Ureter (tissue), 1 donor: Measurements from ENCODE around the gene MPP1. TPM values are rescaled to one million over a fixed set of nuclear protein-coding genes. Genes with fewer than 3 reads are reported as not detected.
"Not testable (repeated sequence)": the region's sequence is repeated elsewhere in the genome, so short reads cannot be mapped to it uniquely, and the experiment has no call there.

ENCODE experiments used
- DNase-seq: peaks from one replicate; pipeline ENCODE4 v3.0.0-alpha.2; 2020; ENCODE audit warnings: low spot score
- total RNA-seq: library from RNA; stranded (reverse); gene quantifications from one replicate; pipeline ENCODE4 v1.2.4, GENCODE V29; 2023
- donor health status: DM: yes; HTN: yes; CAD: no.

MPP1 gene
- total RNA-seq, result 21.9 TPM

DNA sequence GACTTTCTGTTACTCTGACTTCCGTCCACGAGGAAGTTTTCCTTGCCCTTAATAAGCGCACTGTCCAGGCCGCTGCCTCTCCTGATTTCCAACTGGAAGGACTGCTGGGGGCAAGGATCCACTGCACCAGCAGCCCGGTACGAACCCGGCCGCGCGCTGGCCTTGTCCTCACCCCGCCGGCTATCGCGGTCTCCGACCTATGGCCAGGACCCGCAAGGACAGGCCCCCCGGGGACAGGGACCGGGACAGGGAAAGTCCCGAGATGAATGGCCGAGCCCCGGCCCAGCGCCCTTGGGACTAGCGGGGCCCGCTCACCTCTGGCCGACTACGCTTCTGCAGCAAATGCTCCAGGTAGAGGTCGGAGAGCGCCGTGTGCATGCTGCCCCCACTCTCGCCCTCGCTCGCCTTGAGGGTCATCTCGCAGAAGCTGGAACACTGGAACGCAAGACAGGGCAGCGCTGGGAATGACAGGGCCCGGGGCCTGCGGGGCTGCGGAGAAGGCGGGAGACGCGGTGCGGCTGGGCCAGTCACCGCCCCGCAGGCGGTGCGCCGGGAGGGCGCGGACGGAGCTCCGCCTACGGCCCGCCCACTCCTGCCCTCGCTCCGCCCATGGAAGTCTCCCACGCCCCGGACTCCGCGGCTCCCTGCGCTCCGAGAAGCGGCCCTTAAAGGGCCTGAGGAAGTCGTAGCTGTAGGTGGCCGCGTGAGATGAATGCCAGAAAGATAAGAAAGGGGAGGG, at the start of gene MPP1:
TSS of gene MPP1 (minus strand) at position 529 of the 739 bp plus-strand sequence. CDS start at position 417, 112 bp downstream.
- DNase-seq, result peak; percentile 70

- no peak for DNase-seq
These were observed 45.8 kb upstream of the MPP1 start for GRCh38 chrX:154850957-154851611.

DNA sequence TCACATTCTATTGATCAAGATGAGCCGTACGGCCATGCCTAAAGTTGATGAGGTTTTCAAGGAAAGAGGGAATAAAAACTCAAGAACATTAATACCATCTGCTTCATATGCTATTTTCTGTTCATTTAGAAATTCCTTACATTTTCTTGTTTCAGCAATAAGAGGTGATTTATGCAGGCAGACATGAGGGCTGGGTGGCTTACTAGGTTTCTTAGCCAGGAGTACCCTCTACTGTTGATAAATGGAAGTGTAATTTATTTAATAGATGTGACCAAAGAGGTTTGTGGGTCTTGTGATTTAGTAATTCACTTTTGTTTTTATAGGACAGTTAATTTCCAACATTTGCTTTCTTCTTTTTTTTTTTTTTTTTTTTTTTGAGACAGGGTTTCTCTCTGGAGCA, 35.6 kb upstream of the MPP1 start:
- DNase-seq, result no peak

DNA sequence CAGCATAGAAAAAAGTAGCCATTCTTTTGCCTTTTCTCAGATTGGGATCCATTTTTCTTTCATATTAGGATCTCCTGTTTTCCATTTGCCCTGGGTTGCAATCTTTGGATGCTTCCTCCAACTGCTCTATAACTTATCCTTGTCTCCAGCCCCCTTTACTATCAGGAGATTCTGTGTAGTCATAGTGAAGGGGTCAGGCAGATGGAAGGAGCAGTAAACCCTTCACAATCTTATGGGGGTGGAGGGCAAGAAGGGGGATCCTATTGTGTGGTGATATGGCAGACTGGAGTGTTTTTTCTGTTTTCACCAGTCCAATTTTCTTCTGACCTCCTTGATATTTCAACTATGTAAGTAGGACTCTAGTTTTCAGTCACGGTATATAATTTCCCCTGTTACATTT, 30.9 kb upstream of the MPP1 start:
- DNase-seq, result no peak

DNA sequence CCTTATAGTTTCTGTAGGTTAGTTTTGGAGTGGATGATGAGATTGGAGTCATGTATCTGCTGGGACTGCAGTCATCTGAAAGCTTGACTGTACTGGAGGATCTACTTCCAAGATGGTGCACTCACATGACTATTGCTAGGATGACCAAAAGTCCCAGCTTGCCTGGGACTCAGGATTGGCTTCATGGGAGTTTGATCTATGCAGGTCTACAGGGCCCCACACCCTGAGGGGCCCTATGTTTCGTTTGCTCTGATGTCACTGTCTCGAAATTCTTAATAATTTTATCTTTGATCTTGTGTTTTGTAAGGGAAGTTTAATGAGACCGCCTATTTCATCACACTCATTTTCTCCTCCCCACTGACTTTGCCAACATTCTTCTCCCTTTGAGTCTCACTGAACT, 29.3 kb upstream of the MPP1 start, which contains the start of gene SMIM9:
TSS of gene SMIM9 (minus strand) at position 101 of the 400 bp plus-strand sequence. CDS start 3,806 bp downstream, outside the sequence.
- no peak for DNase-seq

DNA sequence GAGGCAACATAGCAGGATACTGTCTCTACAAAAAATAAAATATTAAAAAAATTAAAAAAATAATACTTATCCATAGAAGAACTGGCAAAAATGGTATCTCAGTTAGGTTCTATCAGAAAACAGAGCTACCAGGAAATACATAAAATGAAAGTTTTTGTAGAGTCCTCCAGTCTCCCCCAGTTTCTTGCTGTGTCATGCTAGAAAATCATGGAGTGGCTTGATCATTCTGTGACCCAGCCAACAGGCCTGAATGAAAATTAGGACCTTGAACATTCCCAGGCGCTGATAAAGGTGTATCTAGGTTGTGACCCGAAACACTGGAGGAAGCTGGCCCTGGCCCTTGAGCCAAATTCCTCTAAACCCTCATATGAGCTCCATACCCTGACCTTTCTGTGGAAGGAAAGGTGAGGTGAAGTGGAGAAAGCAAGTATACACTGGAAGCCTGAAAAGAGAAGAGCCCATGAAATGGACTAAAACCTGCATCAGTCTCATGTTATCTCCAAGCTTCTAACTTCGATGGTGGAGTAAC, 28.5 kb upstream of the MPP1 start:
- no peak for DNase-seq

- no peak for DNase-seq
These were observed 24.7 kb upstream of the MPP1 start for GRCh38 chrX:154829926-154830442.

DNA sequence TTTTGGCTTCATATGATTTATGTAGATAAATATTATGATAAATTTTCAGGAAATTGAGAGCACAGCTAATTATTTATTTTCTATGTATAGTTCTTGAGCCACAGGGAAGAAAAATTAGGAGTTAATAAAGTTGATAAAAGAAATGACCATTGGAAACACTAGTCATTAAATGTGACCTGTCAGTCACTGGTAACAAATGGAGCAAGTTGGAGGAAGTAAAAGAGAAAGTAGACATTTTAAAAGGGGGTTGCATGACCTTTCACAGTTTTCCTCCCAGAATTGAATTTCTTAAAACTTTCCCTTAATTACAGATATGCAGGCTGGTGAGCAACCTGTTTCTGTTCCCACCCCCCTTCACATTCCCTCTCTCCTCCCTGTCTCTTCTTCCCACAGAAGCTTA, 23.8 kb upstream of the MPP1 start:
- no peak for DNase-seq

- no peak for DNase-seq
These were observed 22.7 kb upstream of the MPP1 start for GRCh38 chrX:154828016-154828408.

DNA sequence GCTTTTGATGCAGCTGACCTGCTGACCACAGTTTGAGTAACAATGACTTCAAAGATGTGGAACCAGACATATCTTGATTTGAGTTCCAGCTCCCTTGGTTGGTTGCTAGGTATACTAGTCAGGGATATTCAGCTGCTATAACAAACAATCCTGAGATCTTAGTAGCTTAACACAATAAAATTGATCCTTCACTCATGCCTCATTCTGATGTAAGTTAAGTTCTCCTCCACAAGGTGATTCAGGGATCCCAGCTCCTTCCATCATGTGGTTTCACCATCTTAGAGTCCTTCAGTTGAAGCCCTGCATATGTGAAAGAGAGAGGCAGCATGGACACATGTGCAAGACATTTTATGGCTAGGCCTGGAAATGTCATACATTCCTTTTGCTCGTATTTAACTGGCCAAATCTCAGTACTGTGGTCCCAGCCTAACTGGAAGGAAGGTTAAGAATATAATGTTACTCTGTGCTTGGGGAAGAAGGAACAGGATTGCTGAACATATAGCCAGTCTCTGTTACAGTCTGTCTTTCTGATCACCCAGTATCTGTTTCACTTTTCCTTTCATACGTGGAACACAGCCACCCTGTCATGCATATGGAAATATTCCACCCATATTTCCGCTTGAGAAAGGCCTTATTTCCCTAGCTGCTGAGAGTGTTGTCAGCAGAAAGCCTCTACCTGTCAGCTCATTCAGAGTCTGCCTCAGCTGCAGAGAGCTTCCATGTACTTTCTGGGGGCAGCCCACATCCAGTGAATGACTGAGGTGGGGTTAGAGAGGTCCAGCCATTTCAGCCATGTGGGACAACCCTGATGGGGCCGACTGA, 22.1 kb upstream of the MPP1 start:
- no peak for DNase-seq

GRCh38 chrX:154825586-154825985, 20.3 kb upstream of the MPP1 start:
- not testable (repeated sequence) for DNase-seq

DNA sequence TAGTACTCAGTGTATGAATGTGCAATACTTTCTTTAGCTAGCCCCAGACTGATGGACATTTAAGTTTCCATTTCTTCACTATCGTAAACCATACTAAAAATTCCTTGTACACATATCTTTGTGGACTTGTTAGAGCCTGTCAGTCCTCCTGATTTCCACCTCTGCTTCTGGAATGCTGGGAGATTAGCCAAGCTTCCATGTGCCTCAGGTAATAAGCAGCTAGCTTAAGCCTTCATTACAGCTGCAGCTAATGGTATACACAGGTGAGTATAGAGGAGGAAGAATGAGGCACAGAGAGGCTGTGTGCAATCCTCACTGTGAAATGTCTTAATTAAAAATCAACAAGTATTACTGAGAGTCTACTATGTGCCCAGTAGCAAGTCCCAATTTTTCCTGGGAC, 19.4 kb upstream of the MPP1 start:
- DNase-seq, result no peak

GRCh38 chrX:154822029-154822428, 16.7 kb upstream of the MPP1 start:
- DNase-seq, result no peak

DNA sequence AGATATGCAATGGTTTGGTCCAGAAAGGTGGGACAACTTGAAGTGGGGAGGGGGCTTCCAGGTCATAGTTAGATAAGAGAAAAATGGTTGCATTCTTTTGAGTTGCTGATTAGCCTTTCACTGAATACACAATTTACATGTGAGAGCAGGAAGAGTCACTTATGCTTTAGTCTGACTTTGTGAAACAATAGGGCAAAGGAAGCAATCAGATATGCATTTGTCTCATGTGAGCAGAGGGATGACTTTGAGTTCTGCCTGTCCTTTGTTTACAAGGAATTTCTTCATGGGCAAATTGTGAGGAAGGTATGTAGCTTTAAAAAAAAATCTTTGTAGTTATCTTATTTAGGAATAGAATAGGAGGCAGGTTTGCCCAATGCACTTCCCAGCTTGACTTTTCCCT, 16.2 kb upstream of the MPP1 start:
- no peak for DNase-seq

DNA sequence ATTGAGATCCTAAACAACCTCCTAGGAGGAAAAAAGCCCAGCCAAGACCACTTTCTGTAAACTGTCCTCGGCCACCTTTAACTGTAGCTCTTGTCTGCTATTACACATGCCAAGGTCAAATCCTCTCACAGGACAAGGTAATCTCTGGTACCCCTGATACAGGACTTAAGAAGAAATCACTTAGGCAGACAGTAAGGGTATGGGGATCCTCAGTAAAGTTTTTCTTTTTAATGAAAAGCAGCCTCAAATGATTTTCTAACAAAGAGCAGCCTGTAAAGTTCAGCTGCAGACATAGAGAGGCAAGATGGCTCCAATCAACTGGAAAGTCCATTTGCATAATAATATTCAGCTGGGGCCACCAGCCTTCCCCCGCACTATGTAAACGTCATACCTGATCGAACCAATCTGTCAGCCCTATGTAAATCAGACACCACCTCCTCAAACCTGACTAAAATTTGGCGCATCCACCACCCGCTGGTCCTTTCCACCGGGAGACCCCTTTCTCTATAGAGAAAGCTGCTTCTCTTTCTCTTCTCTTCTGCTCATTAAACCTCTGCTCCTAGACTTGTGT, 14.6 kb upstream of the MPP1 start:
- DNase-seq, result no peak

DNA sequence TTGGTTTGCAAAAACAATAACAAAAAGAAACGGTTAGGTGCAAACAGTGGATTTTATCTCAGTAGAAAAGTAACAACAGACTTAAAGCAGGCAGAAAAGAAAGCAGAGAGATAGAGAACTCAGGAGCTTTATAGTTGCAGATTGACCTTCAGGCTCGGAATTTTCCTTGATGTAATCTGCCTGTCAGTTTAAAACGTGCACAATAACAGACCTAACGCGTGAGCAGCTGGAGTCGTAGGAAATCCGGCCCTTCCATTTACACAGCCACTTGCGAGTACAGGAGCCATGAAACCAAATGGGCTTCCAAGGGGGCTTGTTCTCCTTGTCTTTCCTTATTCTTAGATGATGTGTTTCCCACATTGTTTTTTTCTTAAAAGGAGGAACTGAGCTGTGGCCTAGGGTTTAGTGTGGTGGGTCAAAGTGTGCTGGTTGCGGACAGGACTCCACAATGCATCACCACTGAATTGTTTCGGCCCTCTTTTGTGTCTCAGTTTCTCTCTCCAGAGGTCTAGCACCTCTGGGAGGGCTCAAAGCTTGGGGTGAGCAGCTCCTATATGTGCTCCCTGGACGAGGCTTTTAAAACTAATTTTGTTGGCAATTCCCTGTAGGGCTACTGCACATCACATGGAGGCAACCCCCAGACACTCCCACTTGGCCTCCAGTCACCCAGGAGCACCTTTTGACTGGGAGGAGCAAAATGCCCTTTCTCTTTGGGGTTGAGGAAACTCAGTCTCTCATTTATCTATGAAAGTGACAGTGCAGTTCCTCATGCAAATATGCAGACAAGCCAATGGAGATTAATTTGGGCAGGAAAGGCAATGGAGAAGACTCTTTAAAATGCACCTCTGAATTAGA, 13.9 kb upstream of the MPP1 start:
- DNase-seq, result no peak

- not testable (repeated sequence) for DNase-seq
These were observed 11.8 kb upstream of the MPP1 start for GRCh38 chrX:154817048-154817618.

- not testable (repeated sequence) for DNase-seq
These were observed 11.1 kb upstream of the MPP1 start for GRCh38 chrX:154816326-154816898.

GRCh38 chrX:154815274-154815818, 10.1 kb upstream of the MPP1 start:
- DNase-seq, result no peak

GRCh38 chrX:154813801-154814200, 8.5 kb upstream of the MPP1 start:
- no peak for DNase-seq
